ENCODE measurements around the gene NTSR2. TPM values are rescaled to one million over a fixed set of nuclear protein-coding genes. Genes with fewer than 3 reads are reported as not detected.

Gene NTSR2
- total and polyA plus RNA-seq, 2 experiments from 2014 or later = not detected

DNA sequence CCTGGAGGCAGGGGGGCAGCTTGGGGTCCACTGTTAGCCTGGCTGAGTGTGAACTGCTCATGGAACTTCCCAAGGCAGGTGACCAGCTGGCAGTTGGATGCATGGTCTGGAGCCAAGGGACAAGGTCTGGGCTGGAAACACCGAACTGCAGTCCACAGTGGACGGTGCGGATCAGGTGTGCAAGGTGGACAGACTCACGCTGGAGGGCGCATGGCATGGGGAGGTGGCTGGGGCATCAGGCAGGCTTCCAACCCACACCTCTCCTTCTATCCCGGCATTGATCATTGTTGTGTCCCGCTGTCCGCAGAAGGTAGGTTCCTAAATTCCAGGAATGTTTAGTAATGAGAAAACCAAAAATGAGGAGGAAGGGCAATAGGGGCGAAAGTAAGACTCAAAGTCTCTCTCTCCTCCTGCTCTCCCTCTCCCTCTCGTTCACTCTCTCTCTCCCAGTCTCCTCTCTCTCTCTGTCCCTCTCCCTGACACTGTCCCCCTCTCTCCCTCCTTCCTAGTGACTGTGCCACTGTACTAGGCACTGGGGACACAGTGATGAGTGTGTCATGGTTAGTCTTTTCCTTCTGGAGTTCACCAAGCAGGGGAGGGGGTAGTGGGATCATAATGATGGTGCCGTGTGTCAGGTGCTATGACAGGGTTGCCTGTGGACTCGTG, 46.1 kb upstream of the NTSR2 start:
- Histone ChIP-seq H3K27me3 (no peaks in the 10 kb centered on the region), H3K9me3 (ENCODE audit: low read depth) (no peaks in the 10 kb centered on the region), H3K4me3 (no peak overlapping the region), H3K27ac (no peak overlapping the region), H3K36me3 (no peaks in the 10 kb centered on the region), H3K4me1 (ENCODE audit: low read depth) (peaks cover 7% of the 10 kb centered on the region)
- DNase-seq (ENCODE audit: low read depth in 1 of 2, low spot score in 1 of 2) = no peak
- TF ChIP-seq, protein P1, sequence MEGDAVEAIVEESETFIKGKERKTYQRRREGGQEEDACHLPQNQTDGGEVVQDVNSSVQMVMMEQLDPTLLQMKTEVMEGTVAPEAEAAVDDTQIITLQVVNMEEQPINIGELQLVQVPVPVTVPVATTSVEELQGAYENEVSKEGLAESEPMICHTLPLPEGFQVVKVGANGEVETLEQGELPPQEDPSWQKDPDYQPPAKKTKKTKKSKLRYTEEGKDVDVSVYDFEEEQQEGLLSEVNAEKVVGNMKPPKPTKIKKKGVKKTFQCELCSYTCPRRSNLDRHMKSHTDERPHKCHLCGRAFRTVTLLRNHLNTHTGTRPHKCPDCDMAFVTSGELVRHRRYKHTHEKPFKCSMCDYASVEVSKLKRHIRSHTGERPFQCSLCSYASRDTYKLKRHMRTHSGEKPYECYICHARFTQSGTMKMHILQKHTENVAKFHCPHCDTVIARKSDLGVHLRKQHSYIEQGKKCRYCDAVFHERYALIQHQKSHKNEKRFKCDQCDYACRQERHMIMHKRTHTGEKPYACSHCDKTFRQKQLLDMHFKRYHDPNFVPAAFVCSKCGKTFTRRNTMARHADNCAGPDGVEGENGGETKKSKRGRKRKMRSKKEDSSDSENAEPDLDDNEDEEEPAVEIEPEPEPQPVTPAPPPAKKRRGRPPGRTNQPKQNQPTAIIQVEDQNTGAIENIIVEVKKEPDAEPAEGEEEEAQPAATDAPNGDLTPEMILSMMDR (IDR thresholded peaks at IDR 0.05; ENCODE audit: low read depth, low read length) = no peak

DNA sequence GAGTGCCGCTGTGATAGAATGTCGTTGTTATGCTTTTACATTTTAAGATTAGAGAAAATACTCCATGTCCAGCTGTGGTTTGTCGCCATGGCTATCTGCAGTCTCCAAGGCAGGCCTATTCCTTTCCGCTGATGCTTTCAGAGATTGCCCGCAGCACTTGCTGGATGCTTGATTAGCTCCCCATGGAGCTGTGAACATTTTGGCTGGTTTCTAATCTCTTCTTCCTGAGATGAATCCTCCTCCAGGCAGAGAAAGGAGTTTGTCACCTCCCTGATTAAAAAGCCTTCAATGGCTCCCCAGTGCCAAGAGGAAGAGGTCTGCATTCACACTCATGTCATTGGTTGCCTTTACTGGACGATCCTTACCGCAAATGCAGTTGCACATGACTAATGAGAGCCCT, 43.8 kb upstream of the NTSR2 start:
- H3K4me1 ChIP-seq (ENCODE audit: low read depth) = peaks cover under 1% of the 10 kb centered on the region
- no peak overlapping the region for H3K27ac ChIP-seq
- TF ChIP-seq, protein P1 (IDR thresholded peaks at IDR 0.05; ENCODE audit: low read depth, low read length) = no peak
- H3K9me3 ChIP-seq (ENCODE audit: low read depth) = no peaks in the 10 kb centered on the region
- H3K4me3 ChIP-seq = no peak overlapping the region
- H3K36me3 ChIP-seq = no peaks in the 10 kb centered on the region
- no peak for DNase-seq (ENCODE audit: low read depth in 1 of 2, low spot score in 1 of 2)
- no peaks in the 10 kb centered on the region for H3K27me3 ChIP-seq

DNA sequence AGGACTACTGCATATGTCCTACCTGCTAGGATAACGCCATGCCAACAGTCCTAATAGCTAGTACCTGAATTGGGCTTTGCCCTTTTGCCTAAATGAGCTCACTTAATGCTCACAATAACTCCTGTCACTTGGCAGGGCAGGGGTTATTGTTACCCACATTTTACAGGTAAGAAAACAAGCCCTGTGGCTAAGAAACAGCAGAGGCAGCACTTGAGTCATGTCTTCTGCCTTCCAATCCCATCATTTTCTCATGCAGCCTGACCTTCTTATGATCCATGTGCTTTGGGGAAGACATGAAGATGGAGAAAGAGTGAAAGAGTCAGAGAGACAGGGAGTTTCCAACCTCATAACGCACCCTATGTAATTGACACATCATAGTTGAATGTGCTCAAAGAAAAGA, 42.9 kb upstream of the NTSR2 start:
- Histone ChIP-seq H3K9me3 (ENCODE audit: low read depth) (no peaks in the 10 kb centered on the region), H3K4me1 (ENCODE audit: low read depth) (no peaks in the 10 kb centered on the region), H3K36me3 (no peaks in the 10 kb centered on the region), H3K27me3 (no peaks in the 10 kb centered on the region), H3K4me3 (no peak overlapping the region), H3K27ac (no peak overlapping the region)
- TF ChIP-seq, protein P1 (IDR thresholded peaks at IDR 0.05; ENCODE audit: low read depth, low read length) = no peak
- no peak for DNase-seq (ENCODE audit: low read depth in 1 of 2, low spot score in 1 of 2)

DNA sequence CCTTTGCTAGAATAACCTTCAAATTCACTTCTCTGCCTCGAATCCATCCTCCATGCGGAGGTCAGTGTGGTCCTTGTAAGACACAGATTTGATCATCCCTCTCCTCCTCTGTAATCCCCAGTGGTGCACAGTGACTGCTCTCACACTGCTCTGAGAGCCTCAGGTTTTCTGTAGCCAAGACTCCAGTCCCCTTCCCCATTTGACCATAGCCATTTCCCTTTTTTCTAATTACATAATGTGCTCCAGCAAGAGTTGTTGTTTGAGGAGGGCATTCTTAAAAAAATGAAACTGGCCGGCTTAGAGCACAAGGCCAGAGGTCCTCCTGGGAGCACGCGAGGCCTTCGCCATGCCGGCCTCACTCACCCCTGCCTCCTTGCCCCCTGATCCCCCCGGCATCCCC, 41.8 kb upstream of the NTSR2 start:
- Histone ChIP-seq H3K36me3 (no peaks in the 10 kb centered on the region), H3K27me3 (no peaks in the 10 kb centered on the region), H3K9me3 (ENCODE audit: low read depth) (no peaks in the 10 kb centered on the region), H3K4me3 (no peak overlapping the region), H3K4me1 (ENCODE audit: low read depth) (no peaks in the 10 kb centered on the region), H3K27ac (no peak overlapping the region)
- TF ChIP-seq, protein P1 (IDR thresholded peaks at IDR 0.05; ENCODE audit: low read depth, low read length) = no peak
- no peak for DNase-seq (ENCODE audit: low read depth in 1 of 2, low spot score in 1 of 2)

DNA sequence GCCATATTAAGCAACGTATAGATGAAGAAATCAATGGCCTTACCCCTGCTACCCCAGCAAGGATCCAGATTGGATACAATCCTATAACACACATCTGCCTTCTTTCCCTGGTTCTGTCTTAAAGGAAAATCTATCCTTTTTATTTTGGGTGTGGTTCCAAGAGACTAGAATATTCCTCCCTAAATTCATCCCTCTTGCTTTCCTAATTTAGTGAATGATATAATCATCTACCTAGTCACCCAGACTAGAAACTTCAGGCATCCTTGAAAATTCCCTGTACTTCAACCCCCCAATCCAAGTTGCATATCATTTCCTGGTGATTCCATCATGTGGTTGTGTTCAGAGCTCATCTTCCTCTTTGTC, 41.3 kb upstream of the NTSR2 start:
- TF ChIP-seq, protein P1 (IDR thresholded peaks at IDR 0.05; ENCODE audit: low read depth, low read length) = no peak

More for the DNA sequence above, 41.3 kb upstream of the NTSR2 start:
- DNase-seq (ENCODE audit: low read depth in 1 of 2, low spot score in 1 of 2) = no peak
- Histone ChIP-seq H3K36me3 (no peaks in the 10 kb centered on the region), H3K4me3 (no peak overlapping the region), H3K27me3 (no peaks in the 10 kb centered on the region), H3K4me1 (ENCODE audit: low read depth) (no peaks in the 10 kb centered on the region), H3K27ac (no peak overlapping the region), H3K9me3 (ENCODE audit: low read depth) (no peaks in the 10 kb centered on the region)
